ENCODE results near the gene PCSK2. TPM values are rescaled to one million over a fixed set of nuclear protein-coding genes. Genes with fewer than 3 reads are reported as not detected.

Gene PCSK2
- total and polyA plus RNA-seq, 4 donors = 0.08 to 0.14 (median 0.09) TPM; not detected in 1

- Histone ChIP-seq H3K9ac (ENCODE audit: low read depth in 1 of 2, low read length in 2 of 2) (no peak overlapping the region), H3K36me3 (ENCODE audit: control insufficient read depth in 4 of 4, insufficient read depth in 3 of 4, low read depth in 1 of 4, low read length in 3 of 4) (no peaks in the 10 kb centered on the region), H3K27ac (ENCODE audit: low read depth in 1 of 2, low read length in 2 of 2) (no peak overlapping the region), H3K27me3 (ENCODE audit: control insufficient read depth in 4 of 4, insufficient read depth in 4 of 4, low read length in 3 of 4) (peaks cover 0 to 3% (median 0%) of the 10 kb centered on the region in 4 donors), H3K9me3 (ENCODE audit: control insufficient read depth in 4 of 4, low read length in 3 of 4) (no peaks in the 10 kb centered on the region), H3K4me1 (ENCODE audit: control insufficient read depth in 4 of 4, insufficient read depth in 4 of 4, low read length in 3 of 4) (no peaks in the 10 kb centered on the region), H3K4me3 (ENCODE audit: low read depth in 1 of 3, low read length in 3 of 3) (no peak overlapping the region)
- WGBS = 81% methylated on average over 1 of the region's 1 CpG
- no peak for TF ChIP-seq HNF4A (conservative IDR thresholded peaks at IDR 0.05)
- TF ChIP-seq NR2F2 (IDR thresholded peaks at IDR 0.05) = no peak
- no peak for TF ChIP-seq SP1 (IDR thresholded peaks at IDR 0.05)
- no peak for TF ChIP-seq RAD21 (IDR thresholded peaks at IDR 0.05)
- TF ChIP-seq GABPA (IDR thresholded peaks at IDR 0.05 in 1 of 2, conservative IDR thresholded peaks at IDR 0.05 in 1 of 2) = no peak
- no peak for TF ChIP-seq YY1 (IDR thresholded peaks at IDR 0.05)
- no peak for TF ChIP-seq REST (IDR thresholded peaks at IDR 0.05)
- TF ChIP-seq EGR1 (IDR thresholded peaks at IDR 0.05; ENCODE audit: low read depth in 2 of 2) = no peak
- TF ChIP-seq FOXA2 (IDR thresholded peaks at IDR 0.05) = no peak
- no peak for DNase-seq (ENCODE audit: low spot score)
These were observed 194.7 kb downstream of the PCSK2 start for GRCh38 chr20:17421493-17421892.

GRCh38 chr20:17423782-17424181 is 196.9 kb downstream of the PCSK2 start:
- H3K9ac ChIP-seq (ENCODE audit: low read depth in 1 of 2, low read length in 2 of 2) = no peak overlapping the region
- peaks cover 0 to 3% (median 0%) of the 10 kb centered on the region in 4 donors for H3K27me3 ChIP-seq (ENCODE audit: control insufficient read depth in 4 of 4, insufficient read depth in 4 of 4, low read length in 3 of 4)
- no peak for TF ChIP-seq FOXA2 (IDR thresholded peaks at IDR 0.05)
- TF ChIP-seq YY1 (IDR thresholded peaks at IDR 0.05) = no peak
- no peak for TF ChIP-seq GABPA (IDR thresholded peaks at IDR 0.05 in 1 of 2, conservative IDR thresholded peaks at IDR 0.05 in 1 of 2)
- no peaks in the 10 kb centered on the region for H3K9me3 ChIP-seq (ENCODE audit: control insufficient read depth in 4 of 4, low read length in 3 of 4)
- no peak overlapping the region for H3K27ac ChIP-seq (ENCODE audit: low read depth in 1 of 2, low read length in 2 of 2)
- no peaks in the 10 kb centered on the region for H3K36me3 ChIP-seq (ENCODE audit: control insufficient read depth in 4 of 4, insufficient read depth in 3 of 4, low read depth in 1 of 4, low read length in 3 of 4)
- H3K4me1 ChIP-seq (ENCODE audit: control insufficient read depth in 4 of 4, insufficient read depth in 4 of 4, low read length in 3 of 4) = no peaks in the 10 kb centered on the region
- H3K4me3 ChIP-seq (ENCODE audit: low read depth in 1 of 3, low read length in 3 of 3) = no peak overlapping the region
- DNase-seq (ENCODE audit: low spot score) = no peak

GRCh38 chr20:17427638-17428037 is 200.8 kb downstream of the PCSK2 start:
- no peak for DNase-seq (ENCODE audit: low spot score)

More at GRCh38 chr20:17427638-17428037, 200.8 kb downstream of the PCSK2 start:
- Histone ChIP-seq H3K9ac (ENCODE audit: low read depth in 1 of 2, low read length in 2 of 2) (no peak overlapping the region), H3K36me3 (ENCODE audit: control insufficient read depth in 4 of 4, insufficient read depth in 3 of 4, low read depth in 1 of 4, low read length in 3 of 4) (no peaks in the 10 kb centered on the region), H3K27me3 (ENCODE audit: control insufficient read depth in 4 of 4, insufficient read depth in 4 of 4, low read length in 3 of 4) (peaks cover 0 to 3% (median under 1%) of the 10 kb centered on the region in 4 donors), H3K27ac (ENCODE audit: low read depth in 1 of 2, low read length in 2 of 2) (no peak overlapping the region), H3K4me1 (ENCODE audit: control insufficient read depth in 4 of 4, insufficient read depth in 4 of 4, low read length in 3 of 4) (no peaks in the 10 kb centered on the region), H3K4me3 (ENCODE audit: low read depth in 1 of 3, low read length in 3 of 3) (no peak overlapping the region), H3K9me3 (ENCODE audit: control insufficient read depth in 4 of 4, low read length in 3 of 4) (no peaks in the 10 kb centered on the region)
- no peak for TF ChIP-seq MAX (IDR thresholded peaks at IDR 0.05)
- no peak for TF ChIP-seq HNF4G (IDR thresholded peaks at IDR 0.05)
- no peak for TF ChIP-seq FOXA1 (IDR thresholded peaks at IDR 0.05)
- no peak for TF ChIP-seq HNF4A (conservative IDR thresholded peaks at IDR 0.05)
- no peak for TF ChIP-seq ATF3 (IDR thresholded peaks at IDR 0.05)
- TF ChIP-seq EGR1 (IDR thresholded peaks at IDR 0.05; ENCODE audit: low read depth in 2 of 2) = no peak
- no peak for TF ChIP-seq YY1 (IDR thresholded peaks at IDR 0.05)
- no peak for TF ChIP-seq TAF1 (conservative IDR thresholded peaks at IDR 0.05)
- TF ChIP-seq FOXA2 (IDR thresholded peaks at IDR 0.05) = no peak
- TF ChIP-seq RAD21 (IDR thresholded peaks at IDR 0.05) = no peak
- TF ChIP-seq REST (IDR thresholded peaks at IDR 0.05) = no peak
- no peak for TF ChIP-seq JUND (IDR thresholded peaks at IDR 0.05)
- 80% methylated on average over 2 of the region's 2 CpGs for WGBS

All from liver (tissue), 9 donors.